HL-60/S4 (cell line): ENCODE measurements around the gene TMEM240.
"Not testable (repeated sequence)": the region's sequence is repeated elsewhere in the genome, so short reads cannot be mapped to it uniquely, and the experiment has no call there.

Source experiments
- in situ Hi-C: fragments of 300-500 bp; cut with MboI; formaldehyde crosslinking; loops from 2 replicates; pipeline ENCODE4 v1.14.3; 2022; ENCODE audit warnings: low sequenced_read_pairs

Gene TMEM240

GRCh38 chr1:1541956-1542765 is 1.7 kb upstream of the TMEM240 start:
- in situ Hi-C loops = no loop called here

DNA sequence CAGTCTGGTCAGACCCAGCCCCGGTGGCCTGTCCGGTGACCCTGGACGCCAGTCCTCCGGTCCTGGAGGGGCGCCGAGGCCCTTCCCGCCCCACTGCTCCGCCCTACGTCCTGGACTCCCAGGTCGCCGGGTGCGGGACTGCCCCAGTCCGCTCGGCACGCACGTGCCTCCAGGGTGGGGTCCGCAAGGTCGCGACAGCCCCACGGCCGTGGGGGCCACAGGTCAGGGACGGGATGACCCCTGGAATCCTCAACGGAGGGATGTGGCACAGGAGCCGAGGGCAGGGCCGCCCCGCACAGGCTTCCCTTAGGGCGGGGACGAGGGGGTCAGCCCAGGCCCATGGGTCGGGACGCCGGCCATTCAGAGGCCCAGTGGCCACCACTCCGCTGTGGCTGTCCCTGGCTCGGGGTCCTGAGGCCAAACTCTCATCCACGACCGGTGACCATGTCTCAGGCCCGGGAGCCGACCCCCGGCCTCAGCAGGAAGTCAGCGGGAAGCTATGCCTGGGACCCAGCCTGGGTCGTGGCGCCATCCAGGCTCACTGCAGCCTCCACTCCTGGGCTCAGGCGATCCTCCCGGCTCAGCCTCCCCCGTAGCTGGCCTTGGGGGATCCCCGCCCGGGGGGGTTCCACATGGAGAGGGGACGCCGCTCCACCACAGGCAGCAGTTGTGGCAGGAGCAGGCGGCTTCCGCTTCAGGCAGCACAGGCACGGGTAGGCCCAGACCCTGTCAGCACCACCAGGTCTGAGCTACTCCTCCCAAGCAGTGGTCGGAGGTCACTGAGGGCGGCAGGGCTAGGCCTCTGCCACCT is 599 bp upstream of the TMEM240 start:
- in situ Hi-C loops = no loop called here

GRCh38 chr1:1539310-1540089 is 924 bp downstream of the TMEM240 start:
- in situ Hi-C loops = no loop called here

DNA sequence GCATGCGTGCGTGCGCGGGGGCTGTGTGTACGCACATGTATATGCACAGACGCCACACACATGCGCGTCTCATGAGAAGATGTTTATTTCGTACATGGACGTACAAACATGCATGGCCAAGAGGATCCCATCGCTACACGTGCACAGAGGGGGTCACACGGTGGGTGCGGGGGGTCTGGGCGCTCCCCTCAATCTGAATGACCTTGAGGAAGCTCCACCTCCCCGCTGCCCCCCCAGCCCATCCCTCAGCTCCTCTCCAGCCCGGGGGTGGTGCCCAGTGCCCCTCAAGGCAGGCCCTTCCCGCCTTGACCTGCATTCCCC is 1.5 kb downstream of the TMEM240 start:
- in situ Hi-C loops = no loop called here

GRCh38 chr1:1538334-1538733 is 2.1 kb downstream of the TMEM240 start:
- in situ Hi-C loops = no loop called here

- in situ Hi-C loops = no loop called here
Observed at GRCh38 chr1:1537626-1538250, 2.7 kb downstream of the TMEM240 start.

DNA sequence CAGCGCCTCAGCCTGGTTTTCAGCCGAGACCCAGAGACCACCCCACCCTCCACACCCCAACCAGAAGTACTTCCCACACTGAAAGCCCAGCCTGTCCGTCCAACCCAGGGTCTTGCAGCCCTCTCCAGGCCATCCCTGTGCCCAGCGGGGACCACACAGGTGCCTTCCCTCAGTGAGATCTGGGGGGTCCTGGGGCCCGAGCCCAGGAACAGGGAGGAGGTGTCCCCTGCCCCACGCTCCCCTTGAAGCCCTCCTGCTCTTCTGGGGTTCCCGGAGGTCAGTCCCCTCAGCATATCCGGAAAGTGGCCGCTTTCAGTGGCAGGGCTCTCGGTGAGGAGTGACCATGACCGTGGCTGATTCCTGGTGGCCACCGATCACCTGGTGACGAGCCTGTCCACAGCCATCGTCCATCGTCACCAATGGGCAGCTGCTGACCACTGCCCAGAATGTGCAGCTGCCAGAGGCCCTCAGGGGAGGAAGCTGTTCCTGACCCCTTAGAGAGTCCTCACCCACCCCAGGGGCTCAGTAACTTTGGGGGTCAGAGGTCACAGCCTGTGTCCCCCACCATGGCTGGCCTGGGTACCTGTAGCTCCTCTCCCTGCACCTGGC is 3.4 kb downstream of the TMEM240 start:
- in situ Hi-C loops = no loop called here

DNA sequence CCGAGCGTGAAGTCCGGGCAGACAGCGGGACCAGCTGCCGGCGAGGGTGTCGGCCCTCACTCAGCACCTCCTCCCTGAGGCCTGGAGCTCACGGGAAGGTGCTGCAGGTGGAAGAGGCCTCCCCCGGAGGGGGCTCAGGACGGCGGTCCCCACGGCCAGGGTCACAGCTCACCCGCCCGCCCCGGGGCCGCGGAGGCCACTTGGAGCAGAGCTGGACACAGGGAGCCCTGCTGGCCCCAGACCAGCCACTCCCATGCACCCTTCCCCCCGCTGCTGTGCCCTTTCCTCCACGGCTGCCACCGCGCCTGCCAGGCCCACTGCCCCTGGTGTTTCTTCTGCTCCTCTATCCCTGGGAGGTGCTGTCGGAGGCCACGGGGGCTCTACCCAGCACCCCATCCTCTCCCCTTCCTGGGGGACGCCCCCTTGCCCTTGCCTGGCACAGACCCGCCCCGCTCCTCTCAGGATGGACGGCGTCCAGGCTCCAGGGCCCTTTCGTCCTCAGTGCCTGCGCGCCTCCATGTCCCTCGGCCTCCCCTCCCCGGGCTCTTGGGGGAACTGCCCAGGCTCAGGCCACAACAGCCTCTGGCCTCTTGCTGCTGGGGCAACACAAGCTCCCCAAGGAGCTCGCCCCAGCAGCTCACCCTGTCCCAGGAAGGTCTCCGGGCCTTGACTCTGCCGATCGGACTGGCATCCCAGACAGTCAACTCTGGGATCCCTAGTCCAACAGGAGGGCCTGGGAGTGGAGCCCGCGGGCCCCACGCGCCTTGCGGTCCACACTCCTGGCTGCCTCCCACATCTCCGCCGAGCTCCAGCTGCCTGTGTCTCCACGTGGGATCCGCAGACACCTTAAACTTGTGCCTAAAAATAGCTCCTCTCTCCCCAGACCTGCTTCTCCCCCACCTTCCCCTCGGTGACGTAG is 4.1 kb downstream of the TMEM240 start:
- in situ Hi-C loops = no loop called here

DNA sequence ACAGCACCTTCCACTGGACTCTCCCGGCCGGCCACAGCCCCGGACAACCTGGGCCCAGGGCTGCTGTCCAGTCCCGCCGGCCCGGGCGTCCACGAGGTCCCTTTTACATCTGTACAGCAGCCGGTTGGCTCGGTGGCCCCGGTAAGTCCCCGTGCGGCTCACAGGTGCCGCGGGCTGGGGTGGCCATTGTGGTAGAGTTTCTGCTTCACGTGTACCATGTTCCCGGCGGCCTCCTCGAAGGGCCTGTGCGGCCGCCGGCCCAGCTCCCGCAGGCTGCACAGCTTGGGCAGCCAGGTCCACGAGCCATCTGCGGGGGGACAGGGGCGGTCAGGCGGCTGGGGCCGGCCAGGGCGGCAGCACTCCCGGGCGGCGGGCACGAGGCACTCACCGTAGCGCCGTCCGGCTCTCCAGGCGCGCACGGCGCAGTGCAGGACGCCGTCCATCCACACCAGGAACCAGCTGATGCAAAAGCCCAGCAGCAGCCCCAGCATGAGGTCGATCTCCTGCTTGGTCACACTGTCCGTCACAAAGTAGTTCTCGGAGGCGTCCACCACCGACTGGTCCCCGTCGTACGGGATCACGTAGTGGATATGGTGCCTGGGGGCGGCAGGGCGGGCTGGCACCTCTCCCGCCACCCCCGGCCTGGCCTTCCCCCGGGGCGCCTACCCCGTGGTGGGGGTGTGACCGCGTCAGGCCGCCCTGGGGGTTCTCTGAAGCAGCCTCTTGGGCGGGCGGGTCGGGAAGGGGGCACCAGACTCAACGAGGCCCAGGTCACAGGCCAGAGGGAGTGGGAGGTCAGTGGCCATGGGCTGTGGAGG is 5.0 kb downstream of the TMEM240 start:
- in situ Hi-C loops = no loop called here

GRCh38 chr1:1534401-1535154 is 5.8 kb downstream of the TMEM240 start:
- in situ Hi-C loops = no loop called here

DNA sequence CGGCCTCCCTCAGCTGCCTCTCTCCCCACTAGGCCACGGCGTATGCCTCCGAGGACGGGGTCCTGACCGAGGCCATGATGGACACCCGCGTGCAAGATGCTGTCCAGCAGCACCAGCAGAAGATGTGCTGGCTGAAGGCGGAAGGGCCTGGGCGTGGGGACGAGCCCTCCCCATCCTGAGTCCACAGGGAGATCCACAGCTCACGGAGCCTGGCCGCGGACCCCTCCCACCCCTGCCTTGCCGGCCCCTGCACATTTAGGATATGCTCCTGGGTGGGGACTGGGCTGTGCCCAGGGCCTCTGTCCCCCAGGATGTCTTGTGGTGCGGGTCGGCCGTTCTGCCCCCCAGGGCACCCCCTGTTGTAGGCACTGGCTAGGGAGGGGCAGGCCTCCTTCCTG is 6.5 kb downstream of the TMEM240 start:
- in situ Hi-C loops = not testable (repeated sequence)

GRCh38 chr1:1533176-1533893 is 7.1 kb downstream of the TMEM240 start:
- in situ Hi-C loops = not testable (repeated sequence)

GRCh38 chr1:1531947-1532346 is 8.5 kb downstream of the TMEM240 start:
- in situ Hi-C loops = no loop called here

DNA sequence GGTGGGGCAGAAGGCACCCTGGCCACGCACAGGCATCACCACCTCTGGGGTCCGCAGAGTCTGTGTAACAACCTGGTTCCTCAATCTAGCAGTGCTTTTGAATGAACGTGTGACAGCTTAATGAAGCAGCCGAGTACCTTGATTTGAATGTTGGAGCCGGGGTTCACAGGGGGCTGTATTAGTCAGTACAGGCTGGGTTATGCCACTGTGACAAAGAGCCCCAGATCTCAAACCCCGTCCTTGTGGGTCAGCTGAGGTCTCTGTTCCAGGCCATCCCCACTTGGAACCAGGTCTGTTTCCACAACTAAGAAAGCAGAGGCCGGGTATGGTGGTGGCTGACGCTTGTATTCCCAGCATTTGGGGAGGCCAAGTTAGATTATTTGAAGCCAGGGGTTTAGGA is 10.5 kb downstream of the TMEM240 start:
- in situ Hi-C loops = no loop called here

DNA sequence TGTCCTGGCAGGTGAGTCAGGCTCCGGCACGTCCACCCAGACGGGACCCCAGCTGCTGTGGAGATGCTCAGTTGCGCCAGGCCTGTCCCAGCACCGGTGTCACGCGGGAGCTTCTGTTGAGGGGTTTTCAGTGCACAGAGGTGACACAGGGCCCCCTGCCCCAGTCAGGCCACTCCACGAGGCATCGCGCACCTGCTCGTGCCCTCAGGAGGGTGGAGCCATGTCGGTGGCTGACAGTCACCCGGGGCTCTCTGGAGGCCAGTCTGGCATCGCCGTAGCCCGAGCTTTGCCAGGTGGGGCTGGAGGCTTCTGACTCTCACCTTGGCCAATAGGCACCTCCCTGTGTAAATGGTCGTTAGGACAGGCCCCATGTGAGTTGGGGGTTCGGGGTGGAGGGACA is 11.1 kb downstream of the TMEM240 start:
- in situ Hi-C loops = no loop called here

- in situ Hi-C loops = no loop called here
Observed at GRCh38 chr1:1528301-1529267, 11.8 kb downstream of the TMEM240 start.
